ENCODE measurements around the gene TMEM252.

TMEM252 gene

DNA sequence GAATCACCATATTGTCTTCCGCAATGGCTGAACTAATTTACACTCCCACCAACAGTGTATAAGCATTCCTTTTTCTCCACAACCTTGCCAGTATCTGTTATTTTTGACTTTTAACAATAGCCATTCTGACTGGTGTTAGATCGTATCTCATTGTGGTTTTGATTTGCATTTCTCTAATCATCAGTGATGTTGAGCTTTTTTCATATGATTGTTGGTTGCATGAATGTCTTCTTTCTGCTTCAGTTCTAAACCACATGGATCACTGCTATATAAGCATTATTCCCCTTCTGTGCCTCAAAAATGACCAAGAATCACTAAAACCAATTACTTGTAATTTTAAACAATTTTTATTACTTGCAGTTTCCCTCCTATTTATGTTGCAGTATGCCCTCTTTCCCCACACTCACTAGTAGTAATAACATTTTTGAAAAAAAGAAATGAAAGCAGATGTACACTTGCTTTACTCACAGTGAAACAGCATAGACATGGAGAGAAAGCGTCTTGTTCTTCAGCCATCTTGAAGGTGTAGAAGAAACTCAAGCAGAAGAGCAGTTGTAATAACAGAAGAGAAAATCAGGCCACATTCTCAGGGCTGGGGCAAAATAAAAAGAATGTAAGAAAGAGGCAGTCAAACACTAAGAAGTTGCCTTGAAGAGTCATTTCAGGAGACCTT lies 4.5 kb upstream of the TMEM252 start:
- H3K4me3 ChIP-seq (ENCODE audit: low read depth, low read length): no peak overlapping the region

DNA sequence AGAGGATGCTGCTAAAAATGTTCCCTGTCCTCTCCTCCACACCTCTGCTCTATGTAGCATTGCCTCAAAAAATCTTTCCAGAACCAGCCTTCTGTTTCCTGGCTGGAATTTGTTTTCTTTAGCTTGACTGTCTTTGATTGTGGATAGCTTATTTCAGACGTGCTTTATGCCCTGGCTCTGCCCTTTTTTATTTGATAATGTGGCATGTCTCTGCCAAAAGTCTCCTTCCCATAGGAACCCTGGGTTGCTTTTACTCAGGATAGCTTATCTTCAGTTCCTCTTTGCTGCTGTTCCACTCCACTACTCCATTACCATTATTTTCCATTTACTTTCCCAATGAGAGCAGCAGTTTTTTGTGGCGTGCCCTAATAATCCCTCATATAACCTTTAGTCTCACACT lies 885 bp upstream of the TMEM252 start:
- no peak overlapping the region for H3K4me3 ChIP-seq (ENCODE audit: low read depth, low read length)

DNA sequence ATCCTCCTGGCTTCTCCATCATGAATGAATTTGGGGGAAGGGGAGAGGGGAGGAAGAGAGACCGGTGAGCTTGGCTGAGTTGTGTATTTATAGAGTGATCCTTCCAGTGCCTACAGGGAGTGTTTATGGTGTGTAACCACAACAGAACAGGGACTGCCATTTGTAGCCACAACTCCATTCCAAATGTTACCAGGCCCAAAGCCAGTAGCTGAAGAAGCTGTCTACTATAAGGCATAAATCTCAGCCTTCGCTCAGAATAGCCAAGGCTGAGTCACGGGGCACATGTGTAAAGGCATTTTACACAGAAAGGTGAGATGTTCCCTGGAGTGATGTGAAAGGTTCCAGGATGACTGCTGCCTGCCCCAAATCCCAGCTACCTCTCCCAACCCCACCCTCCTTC lies 2.5 kb downstream of the TMEM252 start:
- no peak overlapping the region for H3K4me3 ChIP-seq (ENCODE audit: low read depth, low read length)

DNA sequence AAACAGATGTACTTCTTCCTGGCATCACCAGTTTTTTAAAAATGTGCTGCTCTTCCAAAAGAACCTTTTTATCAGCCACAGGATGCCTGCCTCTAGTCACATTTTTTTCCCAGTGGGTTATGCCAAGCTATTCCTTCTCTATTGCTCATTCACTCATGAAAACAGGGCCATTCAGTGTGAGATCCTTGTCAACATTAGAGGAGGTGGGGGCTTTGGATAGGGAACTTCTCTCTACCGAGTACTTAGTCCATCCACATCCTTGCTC lies 3.1 kb downstream of the TMEM252 start:
- no peak overlapping the region for H3K4me3 ChIP-seq (ENCODE audit: low read depth, low read length)

DNA sequence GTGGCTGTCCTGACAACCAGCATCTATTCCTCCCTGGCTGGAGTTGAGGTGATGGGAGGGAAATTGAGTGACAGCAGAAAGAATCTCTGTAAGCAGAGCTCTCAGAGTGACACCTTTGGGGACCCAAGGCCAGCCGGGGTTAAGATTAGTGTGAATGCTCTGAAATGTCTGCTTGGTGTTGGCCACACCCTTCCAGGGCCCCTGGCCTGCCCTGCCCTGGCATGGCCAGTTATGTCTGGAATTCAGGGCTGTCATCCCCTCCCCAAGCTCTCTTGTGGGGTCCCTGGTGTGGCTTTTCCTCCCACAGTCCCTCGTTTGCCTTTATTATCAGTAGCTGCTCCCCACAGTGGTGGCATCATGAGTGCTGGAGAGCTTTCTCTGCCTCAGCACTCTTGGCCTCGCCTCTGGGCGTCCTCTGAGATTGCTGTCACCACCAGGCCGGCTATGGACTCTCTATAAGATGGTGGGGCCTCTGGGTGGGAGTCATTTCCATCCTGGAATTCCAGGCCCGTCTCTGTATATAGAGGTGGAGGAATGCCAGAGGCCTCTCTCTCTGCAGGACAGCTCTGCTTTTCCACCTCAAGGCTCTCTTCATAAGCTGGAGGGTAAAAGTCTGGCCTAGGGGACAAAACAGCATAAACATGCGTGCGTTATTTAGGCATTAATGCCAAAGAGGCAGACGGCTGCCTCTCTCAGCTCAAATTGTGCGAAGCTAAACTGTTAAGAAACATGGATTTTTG lies 3.6 kb downstream of the TMEM252 start:
- H3K4me3 ChIP-seq (ENCODE audit: low read depth, low read length): no peak overlapping the region

DNA sequence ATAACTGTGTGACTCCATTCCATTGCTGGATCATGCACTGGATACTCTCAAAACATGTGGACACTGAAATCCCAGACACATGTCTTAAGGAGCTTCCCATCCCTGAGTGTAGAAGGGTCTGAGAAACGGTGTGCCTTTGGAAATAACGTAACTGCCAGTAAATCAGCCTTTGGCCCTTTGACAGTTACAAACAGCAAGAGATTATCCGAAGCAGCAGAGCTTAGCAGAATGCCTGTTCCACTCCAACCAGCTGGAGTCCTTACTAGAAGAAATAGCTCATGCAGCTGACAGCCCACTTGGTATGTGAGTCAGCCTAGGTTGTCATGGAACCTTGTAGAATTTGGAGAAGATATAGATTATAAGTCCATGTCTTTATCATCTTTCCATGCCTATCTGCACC lies 7.0 kb downstream of the TMEM252 start:
- no peak overlapping the region for H3K4me3 ChIP-seq (ENCODE audit: low read depth, low read length)

DNA sequence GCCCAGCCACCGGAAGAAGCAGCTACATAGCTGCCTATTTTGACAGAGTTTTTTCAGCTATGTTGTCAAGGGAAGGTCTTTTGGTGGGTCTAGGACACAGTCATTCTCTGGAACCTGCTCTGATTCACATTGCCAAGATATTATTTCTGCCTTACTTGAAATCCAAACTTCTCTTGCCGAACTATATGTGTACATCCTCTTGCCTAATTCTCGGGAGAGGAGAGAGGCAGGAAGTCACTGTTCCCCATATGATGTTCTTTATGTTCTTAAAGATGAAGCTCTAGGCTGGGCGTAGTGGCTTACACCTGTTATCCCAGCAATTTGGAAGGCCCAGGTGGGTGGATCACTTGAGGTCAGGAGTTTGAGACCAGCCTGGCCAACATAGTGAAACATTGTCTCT lies 8.6 kb downstream of the TMEM252 start:
- no peak overlapping the region for H3K4me3 ChIP-seq (ENCODE audit: low read depth, low read length)

DNA sequence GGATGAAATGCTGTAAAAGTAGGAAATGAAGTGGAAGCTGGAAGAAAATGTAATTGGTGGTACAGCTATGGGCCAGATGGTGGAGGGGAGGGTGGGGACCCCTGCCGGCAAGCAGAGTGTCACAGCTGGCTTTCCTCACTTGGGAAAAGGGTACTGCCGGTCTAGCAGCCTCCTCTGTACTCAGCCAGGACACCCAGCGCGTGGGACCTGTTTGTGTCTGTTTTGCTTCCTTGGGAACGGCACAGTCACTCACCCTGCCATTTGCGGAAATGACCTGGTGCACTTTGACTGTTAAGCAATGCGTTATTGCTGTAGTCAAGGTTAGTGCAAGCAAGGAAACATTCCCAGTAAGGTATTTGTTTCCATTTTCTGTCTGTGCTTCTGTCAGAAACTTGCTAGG lies 10.1 kb downstream of the TMEM252 start:
- H3K4me3 ChIP-seq (ENCODE audit: low read depth, low read length): no peak overlapping the region

DNA sequence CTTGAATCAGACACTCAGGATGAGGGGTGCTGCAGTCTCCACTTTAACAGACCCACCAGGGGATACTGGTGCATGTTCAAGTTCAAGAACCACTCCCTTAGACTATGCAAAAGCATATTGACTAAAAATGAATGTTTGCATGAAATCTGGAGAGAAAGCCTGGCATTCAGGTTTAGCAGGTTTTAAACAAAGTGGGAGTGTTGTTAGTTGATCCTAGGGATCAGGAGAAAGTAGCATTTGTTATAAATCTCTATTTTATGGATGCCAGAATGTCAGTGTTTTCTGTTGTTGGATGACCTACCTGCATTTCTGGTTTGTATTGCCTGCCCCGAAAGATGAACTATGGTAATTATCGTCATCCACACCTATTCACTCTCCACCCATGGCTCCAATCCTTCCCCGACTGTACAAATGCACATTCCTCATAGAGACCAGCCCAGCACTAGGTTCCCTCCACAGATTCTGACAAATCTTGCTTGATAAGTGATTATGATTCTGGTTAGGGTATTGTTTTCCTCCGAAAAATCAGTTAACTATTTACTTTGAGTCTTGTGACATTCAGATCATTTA lies 17.2 kb downstream of the TMEM252 start:
- no peak overlapping the region for H3K4me3 ChIP-seq (ENCODE audit: low read depth, low read length)

DNA sequence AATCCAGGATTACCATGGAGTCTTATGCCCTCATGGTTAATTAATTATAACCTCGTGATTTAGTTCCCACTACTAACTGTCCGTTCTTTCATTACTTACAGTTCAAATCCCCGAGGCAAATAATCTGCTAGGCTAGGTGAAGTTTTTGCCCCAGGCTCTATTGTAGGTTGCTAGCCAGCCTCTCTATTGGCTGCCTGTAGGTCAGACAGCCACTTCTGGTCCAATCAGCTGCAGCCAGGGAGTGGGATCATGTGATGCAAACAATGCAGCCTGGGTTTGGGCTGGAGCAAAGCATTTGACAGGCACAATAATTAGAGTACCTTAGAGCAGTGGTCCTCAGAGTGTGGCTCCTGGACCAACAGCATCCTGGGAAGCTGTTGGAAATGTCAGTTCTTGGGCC lies 17.7 kb downstream of the TMEM252 start:
- H3K4me3 ChIP-seq (ENCODE audit: low read depth, low read length): no peak overlapping the region

DNA sequence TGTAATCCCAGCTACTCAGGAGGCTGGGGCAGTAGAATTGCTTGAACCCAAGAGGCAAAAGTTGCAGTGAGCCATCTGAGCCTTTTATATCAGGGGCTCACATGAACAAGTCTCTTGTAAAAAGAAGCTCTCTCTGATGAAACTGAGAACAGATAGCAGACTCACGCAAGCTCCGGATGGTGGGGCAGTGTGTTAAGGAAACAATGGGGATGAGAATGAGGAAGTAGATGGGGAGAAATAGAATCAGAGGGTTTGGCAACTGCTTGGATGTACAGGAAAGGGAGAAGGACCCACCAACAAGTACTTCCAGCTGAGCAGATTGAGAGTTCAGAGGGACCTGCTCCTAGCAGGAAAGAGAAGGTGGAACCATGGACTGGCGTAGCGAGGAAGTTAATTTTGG lies 18.6 kb downstream of the TMEM252 start:
- H3K4me3 ChIP-seq (ENCODE audit: low read depth, low read length): no peak overlapping the region

DNA sequence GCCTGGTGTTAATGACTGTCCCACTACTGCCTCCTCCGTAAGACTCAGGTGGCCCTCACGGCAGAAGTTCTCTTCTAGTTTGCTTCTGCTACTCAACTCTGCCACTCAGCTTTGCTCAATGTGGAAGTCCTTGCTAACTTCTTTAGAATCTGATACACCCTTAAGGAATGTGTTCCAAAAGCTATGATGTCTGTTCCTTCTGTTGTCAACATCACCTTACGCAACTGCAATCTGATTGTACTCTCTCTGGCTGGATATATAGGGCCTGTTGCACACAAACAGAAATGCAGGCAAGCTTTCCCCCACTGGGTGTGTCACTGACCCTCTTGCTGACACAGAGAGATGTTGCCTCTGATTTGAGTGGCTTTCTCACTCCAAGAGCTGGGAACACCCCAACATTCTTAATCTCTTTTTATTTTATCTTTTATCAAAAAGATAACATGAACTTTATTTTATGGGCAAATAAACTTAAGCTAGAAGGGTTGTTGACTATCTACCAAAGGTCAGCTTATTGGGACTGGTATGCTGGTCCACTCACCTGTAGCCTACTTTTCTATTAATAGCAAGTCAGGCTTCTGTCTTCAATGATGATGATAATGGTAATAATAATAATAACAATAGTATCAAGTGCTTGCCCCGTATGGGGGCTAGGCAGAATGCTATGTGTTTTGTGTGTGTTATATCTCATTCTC lies 25.2 kb downstream of the TMEM252 start:
- H3K4me3 ChIP-seq (ENCODE audit: low read depth, low read length): no peak overlapping the region

DNA sequence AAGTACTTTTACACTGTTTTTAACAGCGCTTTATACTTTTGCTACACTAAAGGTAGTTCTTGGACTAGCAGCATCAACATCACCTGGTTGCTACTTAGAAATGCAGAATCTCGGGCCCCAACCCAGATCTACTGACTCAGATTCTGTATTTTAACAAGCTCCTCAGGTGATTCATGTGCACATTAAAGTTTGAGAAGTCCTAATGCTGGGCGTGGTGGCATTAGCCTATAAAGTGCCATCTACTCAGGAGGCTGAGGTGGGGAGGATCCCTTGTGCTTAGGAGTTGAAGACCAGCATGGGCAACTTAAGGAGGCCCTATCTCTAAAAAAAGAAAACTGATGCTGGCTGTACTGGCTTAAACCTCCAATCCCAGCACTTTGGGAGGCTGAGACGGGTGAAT lies 26.7 kb downstream of the TMEM252 start:
- no peak overlapping the region for H3K4me3 ChIP-seq (ENCODE audit: low read depth, low read length)

DNA sequence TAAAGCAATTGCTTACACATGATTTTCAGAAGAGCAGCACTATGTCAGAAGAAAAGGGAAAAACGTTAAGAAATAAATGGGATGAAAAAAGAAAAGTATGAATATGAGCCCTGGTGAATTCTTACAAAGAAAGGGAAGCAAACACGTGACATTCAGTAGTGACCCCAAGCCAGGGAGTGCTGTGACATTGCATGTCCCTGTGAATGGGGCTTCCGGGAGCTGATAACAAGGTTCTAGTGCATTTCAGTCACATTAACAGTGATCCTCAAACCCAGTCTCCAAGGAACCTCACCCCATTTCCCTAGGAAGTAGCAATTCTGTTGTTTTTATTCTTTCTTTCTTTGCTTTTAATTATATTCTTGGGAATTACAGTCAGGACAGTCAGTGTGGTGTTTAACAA lies 27.3 kb downstream of the TMEM252 start:
- H3K4me3 ChIP-seq (ENCODE audit: low read depth, low read length): no peak overlapping the region

DNA sequence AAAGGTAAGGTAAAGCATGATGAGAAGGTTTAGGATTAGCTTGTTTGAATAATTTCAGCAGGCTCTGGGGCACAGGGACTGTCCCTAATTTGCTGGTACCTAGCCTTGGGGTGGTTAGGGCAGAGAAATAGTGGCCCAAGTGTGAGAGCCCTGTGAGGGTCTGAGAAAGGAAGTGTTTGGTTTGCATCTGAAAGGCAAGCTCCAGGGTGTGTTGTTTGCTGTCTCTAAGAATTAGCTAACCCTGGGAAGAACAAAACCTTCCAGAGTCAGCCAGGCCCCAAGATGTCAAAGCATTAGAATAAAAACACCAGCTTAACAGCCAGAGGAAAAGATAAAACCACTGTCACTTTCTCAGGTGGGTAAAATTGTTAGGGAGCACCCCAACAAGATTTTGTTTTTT lies 31.0 kb downstream of the TMEM252 start:
- no peak overlapping the region for H3K4me3 ChIP-seq (ENCODE audit: low read depth, low read length)

DNA sequence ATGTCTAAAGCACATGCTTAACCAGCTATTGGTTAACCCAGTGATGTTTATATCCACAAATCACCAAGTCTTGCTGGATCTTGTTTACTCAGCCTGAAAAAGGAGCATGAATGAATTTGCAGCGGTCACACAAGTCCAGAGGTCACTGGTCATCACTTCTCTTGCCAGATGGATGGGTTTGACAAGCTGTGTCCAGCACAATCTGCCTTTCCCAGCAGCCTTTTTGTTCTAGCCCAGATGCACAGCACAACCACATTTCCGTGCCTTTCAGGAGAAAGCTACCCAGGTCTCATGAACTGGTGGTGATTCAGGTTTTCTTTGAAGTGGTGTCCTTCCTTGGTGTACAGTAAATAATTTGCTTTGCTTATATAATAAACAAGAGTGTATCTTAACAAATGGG lies 32.1 kb downstream of the TMEM252 start:
- H3K4me3 ChIP-seq (ENCODE audit: low read depth, low read length): no peak overlapping the region

DNA sequence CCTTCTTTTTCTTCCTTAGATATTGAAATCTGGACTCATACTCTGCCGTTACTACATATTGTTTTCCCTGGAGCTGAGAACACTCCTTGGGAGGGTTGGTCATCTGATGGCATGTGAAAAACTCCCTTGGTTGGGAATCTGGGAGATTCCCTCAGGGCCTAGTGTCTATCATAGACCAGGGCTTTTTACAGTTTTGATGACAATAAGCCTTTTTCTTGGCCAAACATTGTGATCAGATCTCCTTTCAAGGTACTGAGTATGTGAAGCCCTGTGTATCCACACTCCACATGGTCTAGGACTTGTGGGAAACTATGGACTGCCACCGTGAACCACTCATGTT lies 32.9 kb downstream of the TMEM252 start:
- H3K4me3 ChIP-seq (ENCODE audit: low read depth, low read length): no peak overlapping the region

DNA sequence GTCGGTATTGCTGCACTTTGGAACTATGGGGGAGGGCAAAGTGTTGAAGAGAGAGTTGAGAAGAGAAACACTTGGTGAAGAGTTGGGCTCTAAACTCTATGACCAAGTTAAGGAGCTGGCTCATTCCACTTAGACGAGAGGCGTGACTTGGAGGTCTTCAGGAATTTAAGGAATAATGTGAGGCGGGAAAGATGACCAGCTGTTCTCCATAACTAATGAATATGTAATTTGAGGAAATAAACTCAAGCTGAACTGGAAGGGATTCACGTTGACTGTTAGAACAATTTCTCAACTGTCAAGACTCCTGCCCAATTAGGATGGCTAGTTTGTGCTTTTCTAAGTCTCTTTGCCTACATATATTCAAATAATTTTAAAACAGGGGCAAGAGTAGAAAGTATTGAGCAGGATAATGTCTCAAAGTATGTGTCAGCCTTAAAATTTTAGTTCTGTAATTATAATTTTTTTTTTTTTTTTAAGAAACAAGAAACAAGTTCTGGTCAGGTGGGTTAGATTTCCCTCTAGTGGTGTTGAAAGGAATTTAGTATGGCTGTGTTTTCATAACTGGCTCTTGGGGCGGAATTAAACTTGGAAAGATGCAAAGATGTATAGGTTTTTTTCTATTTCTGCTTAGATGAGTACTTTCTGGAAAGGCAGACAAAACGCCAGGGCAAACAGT lies 33.4 kb downstream of the TMEM252 start:
- H3K4me3 ChIP-seq (ENCODE audit: low read depth, low read length): no peak overlapping the region

DNA sequence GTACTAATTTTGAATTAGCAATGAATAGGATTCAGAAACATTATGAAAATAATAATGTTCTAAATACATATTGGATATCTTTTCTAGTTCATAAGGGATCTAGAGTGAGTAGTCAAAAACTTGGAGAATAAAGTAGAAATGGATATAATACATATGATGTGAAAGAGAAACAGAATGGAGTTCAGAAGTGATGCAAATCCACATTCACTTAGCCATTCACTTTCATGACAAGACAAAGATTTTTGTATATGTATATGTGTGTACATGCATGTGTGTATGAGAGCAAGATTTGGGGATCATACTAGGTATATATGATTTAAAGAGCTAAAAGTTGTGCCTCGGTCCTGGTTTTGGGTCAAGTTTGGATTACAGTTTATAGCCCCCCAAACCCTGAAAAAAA lies 34.1 kb downstream of the TMEM252 start:
- no peak overlapping the region for H3K4me3 ChIP-seq (ENCODE audit: low read depth, low read length)

DNA sequence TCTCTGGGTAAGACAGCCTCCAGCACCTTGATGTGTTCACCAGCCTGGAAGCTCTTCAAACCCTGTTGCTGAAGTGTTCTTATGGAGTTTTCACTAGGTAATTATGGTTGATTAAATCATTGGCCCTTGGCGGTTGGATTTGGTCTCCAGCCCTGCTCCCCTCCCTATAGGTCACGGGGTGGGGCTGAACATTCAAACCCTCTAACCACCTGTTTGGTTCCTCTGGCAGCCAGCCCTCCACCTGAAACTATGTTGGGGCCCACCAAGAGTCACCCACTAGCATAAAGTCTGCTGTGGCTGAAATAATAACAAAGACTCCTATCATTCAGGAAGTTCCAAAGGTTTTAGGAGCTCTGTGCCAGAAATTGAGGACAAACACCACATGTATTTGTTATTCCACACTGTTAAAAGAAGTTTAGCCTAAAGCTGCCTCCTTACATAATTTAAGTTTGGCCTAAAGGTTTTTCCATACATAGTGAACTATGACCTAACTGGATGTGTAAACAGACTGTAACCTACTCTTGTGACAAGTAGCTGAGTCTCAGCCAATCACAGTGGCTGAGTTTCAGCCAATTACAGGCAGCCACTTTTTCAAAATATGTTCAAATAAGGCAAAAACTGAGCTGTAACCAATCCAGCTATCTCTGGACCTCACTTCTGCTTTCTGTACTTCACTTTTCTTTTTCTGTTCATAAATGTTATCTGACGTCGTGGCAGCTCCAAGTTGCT lies 34.8 kb downstream of the TMEM252 start:
- H3K4me3 ChIP-seq (ENCODE audit: low read depth, low read length): no peak overlapping the region

DNA sequence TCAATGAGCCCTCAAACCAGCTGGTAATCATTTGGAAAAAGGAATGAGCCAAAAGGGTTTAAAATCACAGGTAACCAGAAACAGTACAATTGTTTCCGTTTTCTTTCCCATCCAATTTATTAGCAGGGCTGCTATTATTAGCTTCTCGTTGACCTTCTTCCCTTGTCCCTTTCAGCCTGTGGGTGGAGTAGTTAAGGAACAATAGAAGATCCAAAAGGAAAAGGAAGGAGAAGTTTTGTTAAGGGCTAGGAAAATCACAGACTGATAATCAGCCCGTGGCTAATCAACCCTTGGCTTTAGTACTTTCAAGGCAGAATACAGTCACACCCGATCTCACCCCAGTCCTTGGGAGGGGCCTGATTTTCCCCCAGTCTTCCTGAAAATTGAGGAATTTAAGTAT lies 38.4 kb downstream of the TMEM252 start:
- H3K4me3 ChIP-seq (ENCODE audit: low read depth, low read length): no peak overlapping the region

Measured in iPS-11a (cell line).